GM12874 (cell line): ENCODE measurements around the gene PLA1A.

ENCODE experiments used
- CTCF ChIP-seq: IDR thresholded peaks from 2 replicates; pipeline ENCODE4 v1.5.1; 2011; ENCODE audit warnings: low read depth, mild to moderate bottlenecking, control low read depth, low read length, moderate library complexity; ENCODE audit not compliant: insufficient read depth

Gene PLA1A

GRCh38 chr3:119602676-119603075 lies 5.0 kb downstream of the PLA1A start:
- no peak for TF ChIP-seq CTCF

DNA sequence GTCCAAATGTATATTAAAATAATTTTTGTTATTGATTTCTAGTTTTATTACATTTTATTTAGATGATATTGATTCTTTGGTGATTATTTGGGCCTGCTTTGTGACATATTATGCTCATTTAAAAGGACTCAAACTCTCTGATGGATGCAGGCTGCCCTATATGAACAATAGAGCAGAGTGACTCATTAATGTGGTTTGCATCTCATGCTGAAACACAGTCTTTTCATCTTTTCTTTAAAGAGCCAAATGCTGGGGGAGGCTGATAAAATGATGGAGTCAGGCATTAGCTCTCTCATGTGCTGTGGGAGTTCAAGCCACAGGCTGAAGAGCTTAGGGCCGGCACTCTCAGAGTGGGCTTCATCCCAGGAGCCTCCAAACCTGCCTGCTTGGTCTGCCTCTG lies 7.2 kb downstream of the PLA1A start:
- TF ChIP-seq CTCF: no peak

GRCh38 chr3:119608405-119609000 lies 10.8 kb downstream of the PLA1A start:
- TF ChIP-seq CTCF: no peak

- no peak for TF ChIP-seq CTCF
These were observed 11.6 kb downstream of the PLA1A start for GRCh38 chr3:119609301-119609700.

GRCh38 chr3:119611664-119612063 lies 14.0 kb downstream of the PLA1A start:
- TF ChIP-seq CTCF: no peak

GRCh38 chr3:119613201-119613600 lies 15.5 kb downstream of the PLA1A start:
- no peak for TF ChIP-seq CTCF

DNA sequence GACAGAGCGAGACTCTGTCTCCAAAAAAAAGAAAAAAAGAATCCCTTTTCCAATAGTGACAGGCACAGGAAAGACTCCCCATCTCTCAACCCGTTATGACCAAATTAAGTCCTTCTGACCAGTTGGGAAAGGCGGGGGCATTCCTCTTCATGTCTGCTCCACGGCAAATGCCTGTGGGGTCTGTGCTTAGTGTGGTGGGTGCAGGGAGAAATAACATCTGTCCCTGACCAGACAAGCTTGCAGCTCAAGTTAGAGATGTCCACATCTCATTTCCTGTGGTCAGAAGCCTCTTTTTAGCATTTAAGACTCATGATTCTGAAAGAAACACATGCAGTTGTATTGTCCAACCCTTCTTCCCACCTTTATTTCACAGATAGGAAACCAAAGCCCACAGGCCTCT lies 16.2 kb downstream of the PLA1A start:
- no peak for TF ChIP-seq CTCF
